GM23338 (cell line): ENCODE data around the gene FSIP2. TPM values are rescaled to one million over a fixed set of nuclear protein-coding genes. Genes with fewer than 3 reads are reported as not detected.

Source experiments
- ATAC-seq: fragments of 200-7000 bp; cut with Tn5 transposase; 3 replicates; pipeline ENCODE4 v1.9.1; 2020
- DNase-seq: peaks from one replicate; pipeline ENCODE4 v3.0.0-alpha.2; 2015; ENCODE audit warnings: low spot score
- H2AFZ ChIP-seq: fragments of 200-600 bp; sonication (generic); 2 replicates; pipeline ENCODE4 v1.8.0; 2016; ENCODE audit warnings: antibody characterized with exemption, mild to moderate bottlenecking, moderate library complexity
- H3F3A ChIP-seq: fragments of 200-600 bp; sonication (generic); replicated peaks from 2 replicates; pipeline ENCODE4 v1.8.0; 2017; ENCODE audit warnings: antibody characterized with exemption, mixed run types, low read depth
- H3K27ac ChIP-seq: fragments of 200-600 bp; sonication (generic); 2 replicates; pipeline ENCODE4 v1.6.1; 2016; ENCODE audit warnings: low read depth
- H3K27me3 ChIP-seq: fragments of 200-600 bp; sonication (generic); 2 replicates; pipeline ENCODE4 v1.8.0; 2016; ENCODE audit warnings: mild to moderate bottlenecking, mixed run types, moderate library complexity; ENCODE audit not compliant: insufficient read depth
- H3K36me3 ChIP-seq: fragments of 200-600 bp; sonication (generic); 2 replicates; pipeline ENCODE4 v1.8.0; 2016; ENCODE audit warnings: mild to moderate bottlenecking; ENCODE audit not compliant: insufficient read depth
- H3K4me1 ChIP-seq: fragments of 200-600 bp; sonication (generic); 2 replicates; pipeline ENCODE4 v1.8.0; 2016; ENCODE audit warnings: mild to moderate bottlenecking, moderate library complexity; ENCODE audit not compliant: insufficient read depth
- H3K4me2 ChIP-seq: fragments of 200-600 bp; sonication (generic); 2 replicates; pipeline ENCODE4 v1.7.1; 2017; ENCODE audit warnings: mixed run types
- H3K4me3 ChIP-seq: fragments of 200-600 bp; sonication (generic); 2 replicates; pipeline ENCODE4 v1.6.1; 2016; ENCODE audit warnings: mixed run types
- H3K79me2 ChIP-seq: fragments of 200-600 bp; sonication (generic); replicated peaks from 2 replicates; pipeline ENCODE4 v1.8.0; 2017; ENCODE audit warnings: mild to moderate bottlenecking; ENCODE audit not compliant: insufficient read depth
- H3K9me2 ChIP-seq: fragments of 200-600 bp; sonication (generic); 2 replicates; pipeline ENCODE4 v1.8.0; 2017; ENCODE audit not compliant: insufficient read depth
- H4K20me1 ChIP-seq: fragments of 200-600 bp; sonication (generic); replicated peaks from 2 replicates; pipeline ENCODE4 v1.8.0; 2017; ENCODE audit warnings: mild to moderate bottlenecking; ENCODE audit not compliant: insufficient read depth
- H3K27ac Mint-ChIP-seq: 2 replicates; pipeline ENCODE4 v1.8.0; 2020; ENCODE audit warnings: inconsistent platforms, mild to moderate bottlenecking, moderate library complexity, mixed read lengths
- H3K27me3 Mint-ChIP-seq: 3 replicates; pipeline ENCODE4 v1.8.0; 2022; ENCODE audit warnings: low read depth, mild to moderate bottlenecking, moderate library complexity, mixed read lengths, inconsistent platforms; ENCODE audit not compliant: insufficient read depth, poor library complexity
- H3K36me3 Mint-ChIP-seq: 3 replicates; pipeline ENCODE4 v1.8.0; 2021; ENCODE audit warnings: low read depth, mild to moderate bottlenecking, inconsistent platforms, moderate library complexity, mixed read lengths
- H3K4me1 Mint-ChIP-seq: 3 replicates; pipeline ENCODE4 v1.8.0; 2020; ENCODE audit warnings: mild to moderate bottlenecking, inconsistent platforms, mixed read lengths
- H3K4me3 Mint-ChIP-seq: 3 replicates; pipeline ENCODE4 v1.8.0; 2021; ENCODE audit warnings: moderate library complexity, mild to moderate bottlenecking, inconsistent platforms, mixed read lengths
- H3K9me3 Mint-ChIP-seq: 3 replicates; pipeline ENCODE4 v1.8.0; 2020; ENCODE audit warnings: moderate library complexity, mild to moderate bottlenecking, inconsistent platforms, mixed read lengths
- CTCF ChIP-seq, 2 experiments: fragments of 200-600 bp in 1 of 2; sonication (generic) in 1 of 2; conservative IDR thresholded peaks; 2 replicates each; pipeline versions ENCODE4 v1.5.1 to v1.6.1; 2016 to 2017; ENCODE audit warnings: antibody characterized with exemption in 2 of 2, low read depth in 2 of 2, mild to moderate bottlenecking in 2 of 2, moderate library complexity in 1 of 2
- EZH2 ChIP-seq: fragments of 200-600 bp; sonication (generic); IDR thresholded peaks from one replicate; pipeline ENCODE4 v1.8.0; 2017; ENCODE audit warnings: antibody characterized with exemption, mild to moderate bottlenecking, low read depth; ENCODE audit not compliant: unreplicated experiment
- EZH2phosphoT487 ChIP-seq: fragments of 200-600 bp; sonication (generic); IDR thresholded peaks from one replicate; pipeline ENCODE4 v1.8.1; 2018; ENCODE audit warnings: antibody characterized with exemption; ENCODE audit not compliant: unreplicated experiment
- POLR2AphosphoS5 ChIP-seq: IDR thresholded peaks from 2 replicates; pipeline ENCODE4 v1.6.1; 2016; ENCODE audit warnings: antibody characterized with exemption, low read depth
- ZNF331 ChIP-seq: fragments of 250-450 bp; sonication (Bioruptor Pico); IDR thresholded peaks from 2 replicates; pipeline ENCODE4 v1.5.0; 2020; ENCODE audit warnings: low read depth, mild to moderate bottlenecking, moderate library complexity
- ZNF462 ChIP-seq: fragments of 250-450 bp; sonication (Bioruptor Pico); IDR thresholded peaks from 2 replicates; pipeline ENCODE4 v1.5.0; 2020; ENCODE audit warnings: mild to moderate bottlenecking, moderate library complexity
- polyA plus RNA-seq: library from polyadenylated mRNA; unstranded; fragments of >200 nt; fragmentation: Nextera tagmentation; extraction: Ambion mirVana; gene quantifications from 2 replicates; pipeline ENCODE4 v1.2.1, GENCODE V29; 2016
- total RNA-seq: library from RNA; depleted of rRNA; stranded (reverse); fragments of >200 nt; shearing (Covaris generic); gene quantifications from 2 replicates; pipeline ENCODE4 v1.2.3, GENCODE V29; 2014
- TF ChIP-seq, protein P1 (sequence below): IDR thresholded peaks from 2 replicates; pipeline ENCODE4 v1.6.1; 2016; ENCODE audit warnings: antibody characterized with exemption

The FSIP2 gene
- total and polyA plus RNA-seq, 2 experiments from 2014 or later = 3.2 to 3.8 TPM

DNA sequence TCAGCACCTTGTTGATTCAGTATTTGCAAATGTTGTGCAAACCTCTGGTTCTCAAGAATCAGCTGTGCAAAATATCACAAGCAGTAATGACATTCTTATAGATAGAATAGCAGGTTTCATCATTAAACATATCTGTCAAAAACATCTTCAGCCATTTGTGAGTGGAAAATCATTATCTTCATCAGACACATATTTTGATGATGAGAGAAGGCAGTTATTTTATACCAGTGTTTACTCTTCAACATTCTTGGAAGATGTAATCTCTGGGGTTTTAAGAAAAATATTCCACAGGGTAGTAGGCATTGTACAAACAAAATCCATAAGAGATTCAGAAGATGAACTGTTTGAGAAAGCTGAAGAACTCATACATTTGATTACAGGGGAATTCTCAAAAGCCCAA, 64.3 kb downstream of the FSIP2 start:
- no peaks in the 10 kb centered on the region for H3K27me3 ChIP-seq
- no peaks in the 10 kb centered on the region for H3K4me1 ChIP-seq
- H4K20me1 ChIP-seq = no peaks in the 10 kb centered on the region
- H3K27ac ChIP-seq = no peak overlapping the region
- no peak overlapping the region for H3K27ac Mint-ChIP-seq
- H3K27me3 Mint-ChIP-seq = no peaks in the 10 kb centered on the region
- H3K4me3 Mint-ChIP-seq = no peak overlapping the region
- H3K79me2 ChIP-seq = no peaks in the 10 kb centered on the region
- no peaks in the 10 kb centered on the region for H3K9me3 Mint-ChIP-seq
- H3F3A ChIP-seq = no peaks in the 10 kb centered on the region
- no peaks in the 10 kb centered on the region for H3K4me1 Mint-ChIP-seq
- no peak for DNase-seq
- no peaks in the 10 kb centered on the region for H3K36me3 ChIP-seq
- ATAC-seq = no peak
- H3K4me2 ChIP-seq = no peak overlapping the region
- H3K4me3 ChIP-seq = no peak overlapping the region
- no peaks in the 10 kb centered on the region for H3K36me3 Mint-ChIP-seq
- H3K9me2 ChIP-seq = no peaks in the 10 kb centered on the region
- no peak for TF ChIP-seq POLR2AphosphoS5
- TF ChIP-seq CTCF (conservative IDR thresholded peaks at IDR 0.05; ENCODE audit: low read depth in 2 of 2) = no peak
- no peak for TF ChIP-seq EZH2phosphoT487
- TF ChIP-seq ZNF331 = no peak
- TF ChIP-seq, protein P1, sequence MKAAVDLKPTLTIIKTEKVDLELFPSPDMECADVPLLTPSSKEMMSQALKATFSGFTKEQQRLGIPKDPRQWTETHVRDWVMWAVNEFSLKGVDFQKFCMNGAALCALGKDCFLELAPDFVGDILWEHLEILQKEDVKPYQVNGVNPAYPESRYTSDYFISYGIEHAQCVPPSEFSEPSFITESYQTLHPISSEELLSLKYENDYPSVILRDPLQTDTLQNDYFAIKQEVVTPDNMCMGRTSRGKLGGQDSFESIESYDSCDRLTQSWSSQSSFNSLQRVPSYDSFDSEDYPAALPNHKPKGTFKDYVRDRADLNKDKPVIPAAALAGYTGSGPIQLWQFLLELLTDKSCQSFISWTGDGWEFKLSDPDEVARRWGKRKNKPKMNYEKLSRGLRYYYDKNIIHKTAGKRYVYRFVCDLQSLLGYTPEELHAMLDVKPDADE = no peak
- no peak for TF ChIP-seq EZH2
- no peak for TF ChIP-seq ZNF462 (CRISPR knock-in tag)
- no peak overlapping the region for H2AFZ ChIP-seq
